Left hindlimb (tissue), 1 donor: ENCODE data around the gene ISCA2.
"Not testable (repeated sequence)": the region's sequence is repeated elsewhere in the genome, so short reads cannot be mapped to it uniquely, and the experiment has no call there.

Experiments
- DNase-seq: peaks from one replicate; pipeline ENCODE4 v3.0.0-alpha.2; 2018

ISCA2 gene

DNA sequence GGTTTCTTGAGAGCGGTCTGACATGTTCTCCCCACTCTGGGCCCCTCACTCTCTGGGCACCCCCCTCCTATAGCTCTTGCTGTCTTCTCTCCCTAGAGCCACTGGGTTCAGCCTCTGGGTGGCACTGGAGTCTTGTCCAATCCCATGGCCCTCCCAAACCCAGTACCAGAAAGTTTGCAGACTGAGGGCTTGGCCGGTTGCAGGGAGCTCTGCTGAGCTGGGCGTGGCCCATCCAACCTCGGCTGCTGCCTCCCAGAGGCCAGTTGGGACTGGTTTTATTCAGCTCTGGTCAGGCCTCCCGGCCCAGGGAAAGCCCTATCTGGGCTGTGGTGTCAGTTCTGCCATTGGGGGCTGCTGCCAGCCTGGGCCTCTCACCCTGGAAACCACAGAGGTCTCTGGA is 37.9 kb downstream of the ISCA2 start:
- DNase-seq, result no peak

DNA sequence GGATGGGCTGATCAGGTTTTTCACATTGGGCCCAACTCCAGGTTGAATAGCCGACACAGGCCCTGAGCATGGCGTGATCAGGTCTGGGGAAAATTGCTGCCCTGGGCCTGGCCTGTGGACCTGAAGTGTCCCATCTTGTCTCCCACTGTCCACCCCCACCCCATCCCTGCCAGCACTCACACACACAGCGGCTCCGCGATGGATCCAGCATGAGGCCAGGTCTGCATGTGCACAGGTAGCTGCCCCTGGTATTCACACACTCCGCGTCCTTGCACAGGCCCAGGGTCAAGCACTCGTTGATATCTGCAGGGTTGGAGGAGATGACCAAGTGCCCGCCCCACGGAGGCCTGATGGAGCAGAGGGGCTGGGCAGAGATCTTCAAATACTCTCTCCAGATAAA is 38.7 kb downstream of the ISCA2 start:
- DNase-seq, result no peak

DNA sequence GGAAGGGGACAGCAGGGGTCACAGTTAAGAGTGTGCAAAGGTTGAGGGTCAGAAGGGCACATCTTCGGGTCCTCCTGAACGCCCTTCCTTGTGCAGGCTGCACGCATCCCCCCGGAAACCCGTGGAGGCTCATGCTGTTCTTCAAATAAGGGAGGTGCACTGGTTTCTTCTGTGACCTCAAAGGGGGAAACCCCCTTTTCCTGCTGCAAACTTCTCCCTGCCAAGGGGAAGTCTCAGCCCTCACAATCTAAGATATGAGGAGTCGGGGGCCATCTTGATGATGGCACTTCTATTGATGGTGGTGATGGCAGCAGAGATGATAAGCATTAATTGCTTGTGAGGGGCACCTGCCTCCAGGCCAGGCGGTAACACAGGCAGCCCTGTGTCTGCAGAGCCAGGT is 40.0 kb downstream of the ISCA2 start:
- DNase-seq, result no peak

DNA sequence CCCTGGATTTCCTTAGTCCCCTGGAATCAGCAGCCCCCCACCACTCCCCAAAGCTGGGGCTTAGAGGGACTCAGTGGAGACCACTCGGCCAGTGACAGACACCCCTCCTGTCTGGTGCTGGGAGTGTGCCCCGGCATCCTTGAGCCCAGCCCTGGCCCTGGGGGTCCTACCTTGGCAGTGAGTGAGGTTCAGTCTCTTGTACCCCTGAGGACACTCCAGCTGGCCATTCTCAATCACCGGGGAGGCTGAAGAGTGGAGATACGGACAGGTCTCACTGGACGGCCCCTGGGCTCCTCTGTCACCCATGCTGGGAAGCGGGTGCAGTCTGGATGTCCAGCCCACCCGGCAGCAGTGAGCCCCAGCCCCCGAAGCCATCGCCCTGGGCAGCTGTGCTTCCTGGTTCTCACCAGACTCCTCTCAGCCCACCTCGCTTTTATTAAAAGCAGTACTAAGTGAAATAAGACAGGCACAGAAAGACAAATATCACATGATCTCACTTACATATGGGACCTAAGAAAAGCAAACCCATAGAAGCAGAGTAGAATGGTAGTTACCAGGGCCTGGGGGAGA is 42.3 kb downstream of the ISCA2 start:
- no peak for DNase-seq

DNA sequence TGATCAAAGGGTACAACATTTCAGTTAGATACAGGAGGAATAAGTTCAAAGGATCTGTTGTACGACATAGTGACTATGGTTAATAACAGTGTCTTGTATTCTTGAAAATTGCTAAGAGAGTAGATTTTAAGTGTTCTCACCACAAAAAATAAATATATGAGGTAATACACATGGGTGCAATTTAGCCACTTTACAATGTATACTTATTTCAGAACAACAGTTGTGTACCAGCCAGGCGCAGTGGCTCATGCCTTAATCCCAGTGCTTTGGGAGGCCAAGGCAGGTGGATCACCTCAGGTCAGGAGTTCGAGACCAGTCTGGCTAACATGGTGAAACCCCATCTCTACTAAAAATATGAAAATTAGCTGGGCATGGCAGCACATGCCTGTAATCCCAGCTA is 42.8 kb downstream of the ISCA2 start:
- not testable (repeated sequence) for DNase-seq

DNA sequence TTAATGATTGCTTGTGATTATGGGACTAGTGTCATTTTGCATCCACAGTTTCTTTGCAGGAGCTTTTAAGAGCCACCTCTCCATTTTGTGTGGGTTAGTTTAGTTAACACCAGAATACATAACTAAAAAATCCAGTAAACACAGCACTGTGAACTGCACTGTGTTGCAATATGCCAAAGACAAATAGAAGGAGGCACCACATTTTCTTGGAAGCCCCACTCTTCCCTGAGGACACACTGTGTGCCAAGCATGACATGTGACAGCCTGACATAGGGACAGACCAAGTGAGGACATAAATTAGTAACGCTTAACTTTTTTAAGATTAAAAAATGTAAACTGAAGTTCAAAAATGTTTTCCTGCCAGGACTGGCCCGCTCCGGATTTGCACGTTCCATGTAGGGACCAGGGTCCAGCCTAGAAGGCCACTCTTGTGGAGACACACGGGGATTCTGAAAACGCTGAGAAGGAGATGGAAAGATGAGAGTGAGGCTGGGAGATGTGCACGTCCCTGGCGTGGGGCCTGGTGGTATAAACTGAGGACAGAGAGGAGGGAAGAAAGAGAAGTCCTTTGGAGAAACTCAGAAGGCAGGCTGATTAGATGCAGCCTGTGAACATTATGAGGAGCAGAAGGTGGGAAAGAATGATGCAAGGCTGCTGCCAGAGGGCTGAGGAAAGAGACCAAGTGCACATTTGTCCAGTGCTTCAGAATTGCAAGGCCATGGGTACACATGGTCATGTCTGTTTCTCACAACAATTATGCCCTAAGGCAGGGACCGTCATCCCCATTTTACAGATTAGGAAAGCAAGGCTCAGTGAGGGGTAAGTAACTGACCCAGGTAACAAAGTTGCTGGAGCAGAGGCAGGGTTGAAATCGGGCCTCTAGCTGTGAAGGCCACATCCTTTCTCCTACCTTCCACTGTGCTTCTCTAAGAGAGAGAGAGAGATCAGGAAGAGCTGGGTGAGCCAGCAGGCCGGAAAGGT is 45.1 kb downstream of the ISCA2 start:
- no peak for DNase-seq

DNA sequence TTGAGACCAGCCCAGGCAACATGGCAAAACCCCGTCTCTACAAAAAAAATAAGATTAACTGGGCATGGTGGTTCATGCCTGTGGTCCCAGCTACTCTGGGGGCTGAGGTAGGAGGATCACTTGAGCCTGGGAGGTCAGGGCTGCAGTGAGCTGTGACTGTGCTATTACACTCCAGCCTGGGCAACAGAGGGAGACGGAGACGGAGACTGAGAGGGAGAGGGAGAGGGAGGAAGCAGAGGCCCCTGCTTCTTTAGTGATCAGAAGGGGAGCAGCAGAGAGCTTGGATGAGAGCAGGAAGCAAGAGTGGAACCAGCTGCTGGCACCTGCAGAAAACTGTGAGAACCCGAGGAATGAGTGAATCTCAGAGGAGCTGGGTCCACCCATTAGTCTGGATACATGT is 45.9 kb downstream of the ISCA2 start:
- DNase-seq, result no peak

DNA sequence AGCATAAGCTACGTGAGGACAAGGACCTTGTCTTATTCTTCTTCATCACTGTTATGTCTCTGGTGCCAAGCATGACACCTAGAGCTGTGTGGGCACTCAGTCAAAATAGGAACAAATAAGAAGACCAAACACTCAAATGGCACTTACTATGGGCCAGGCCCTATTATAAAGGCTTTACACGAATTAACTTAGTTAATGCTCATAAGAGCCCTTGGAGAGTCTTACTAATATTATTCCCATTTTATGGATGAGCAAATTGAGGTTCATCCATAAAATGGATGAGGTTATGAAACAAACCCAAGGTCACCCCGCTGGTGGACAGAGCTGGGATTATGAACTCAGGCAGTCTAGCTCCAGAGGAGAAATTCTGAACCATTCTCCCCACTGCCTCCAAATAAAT is 47.7 kb downstream of the ISCA2 start:
- no peak for DNase-seq

DNA sequence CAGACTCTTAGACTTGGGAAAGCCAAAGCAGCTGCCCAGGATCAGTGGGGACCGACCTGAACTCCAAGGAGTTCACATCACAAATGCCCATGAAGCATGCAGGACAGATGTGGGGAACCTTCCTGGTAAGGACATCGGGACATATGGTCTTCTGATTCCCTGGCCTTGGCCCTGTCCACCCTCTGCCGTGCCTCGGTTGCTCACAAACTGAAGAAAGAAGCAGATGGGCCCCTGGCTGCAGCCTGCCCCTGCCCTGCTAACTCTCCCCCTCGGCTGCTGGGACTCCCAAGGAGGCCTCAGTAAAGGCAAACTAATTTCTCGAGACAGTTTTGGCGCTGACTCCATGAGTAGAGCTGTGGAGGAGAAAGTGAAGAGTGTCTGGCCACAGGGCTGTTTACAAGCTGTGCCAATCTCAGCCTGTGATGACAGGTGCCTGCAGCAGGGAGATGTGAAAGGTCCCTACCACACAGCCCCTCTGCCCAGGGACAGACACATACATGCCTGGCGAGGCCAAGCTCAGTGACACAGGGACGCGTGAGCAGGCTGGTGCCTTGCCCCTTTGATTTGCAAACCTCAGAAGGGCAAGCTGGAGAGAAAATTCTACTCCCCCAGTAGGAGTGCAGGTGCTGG is 48.6 kb downstream of the ISCA2 start:
- no peak for DNase-seq

DNA sequence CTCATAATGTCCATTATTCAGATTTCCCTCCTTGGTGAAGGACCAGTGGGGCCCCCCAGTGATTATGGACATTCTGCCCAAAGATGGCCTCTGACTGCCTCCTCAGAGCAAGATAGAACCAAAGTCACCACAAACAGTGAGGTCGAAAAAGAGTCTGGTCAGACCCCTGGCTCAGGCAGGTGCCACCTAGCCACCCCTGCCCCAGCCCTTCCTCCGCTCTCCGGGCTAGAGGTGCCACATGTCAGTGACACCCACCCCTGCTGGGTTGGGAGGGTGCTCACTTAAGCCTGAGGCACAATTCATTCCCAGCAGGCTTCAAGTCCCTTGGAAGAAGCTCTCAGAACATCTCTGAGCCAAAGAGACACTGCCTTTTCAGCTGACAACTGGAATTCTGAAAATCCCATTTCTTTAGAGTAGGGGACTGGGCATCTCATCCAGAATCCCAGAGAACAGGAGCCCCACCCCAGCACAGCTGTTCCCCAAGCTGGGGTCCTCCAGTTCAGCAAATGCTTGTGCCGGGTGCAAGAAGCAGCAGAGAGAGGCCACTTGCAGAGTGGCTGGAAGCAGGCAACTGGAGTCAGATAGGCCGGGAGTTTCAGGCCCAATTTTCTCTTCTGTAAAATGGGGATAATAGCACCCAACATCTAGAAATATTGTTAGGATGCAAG is 50.3 kb downstream of the ISCA2 start:
- DNase-seq, result no peak

DNA sequence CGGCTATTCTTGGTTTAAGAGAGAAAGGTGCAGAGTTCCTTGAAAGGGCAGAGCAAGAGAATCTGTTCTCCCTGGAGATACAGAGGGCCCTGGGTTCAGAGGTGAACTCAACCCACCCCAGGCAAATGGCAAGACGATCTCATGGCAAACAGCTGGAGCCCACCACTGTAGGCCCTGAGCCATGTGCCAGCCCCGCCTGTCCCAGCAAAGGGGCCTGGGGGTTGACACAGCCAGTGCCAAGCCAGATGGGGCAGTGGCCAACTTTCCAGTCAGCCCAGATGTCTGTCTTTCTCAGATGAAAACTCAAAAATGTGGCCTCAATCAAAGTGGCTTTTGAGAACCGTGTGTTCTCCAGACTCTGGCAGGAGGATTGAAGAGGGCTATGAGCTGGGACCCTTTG is 51.8 kb downstream of the ISCA2 start:
- no peak for DNase-seq

DNA sequence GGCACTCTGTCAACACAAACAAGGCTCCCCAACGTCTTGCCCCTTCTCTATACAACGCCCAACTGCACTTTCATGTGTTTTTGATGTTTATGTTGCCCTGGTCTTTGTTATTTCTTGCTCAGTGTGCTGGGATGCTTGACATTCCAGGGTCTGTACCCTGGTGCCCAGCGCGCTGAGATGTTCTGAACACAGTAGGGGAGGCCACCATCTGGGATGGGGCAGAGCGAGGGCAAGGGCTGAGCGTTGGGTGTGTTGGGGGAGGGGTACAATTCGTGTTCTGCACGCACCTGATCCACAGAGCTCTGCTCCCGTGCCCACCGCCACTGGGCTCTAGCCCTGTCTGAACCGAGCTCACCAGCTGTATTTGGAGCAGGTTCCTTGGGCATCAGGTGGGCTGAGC is 52.9 kb downstream of the ISCA2 start:
- no peak for DNase-seq
